Thymus (tissue), 11 donors: Measurements from ENCODE around the gene NTM. TPM values are rescaled to one million over a fixed set of nuclear protein-coding genes. Genes with fewer than 3 reads are reported as not detected.
"Not testable (repeated sequence)": the region's sequence is repeated elsewhere in the genome, so short reads cannot be mapped to it uniquely, and the experiment has no call there.

Source experiments
- DNase-seq, 9 donors: peaks; one replicate each; pipeline ENCODE4 v3.0.0-alpha.2; 2013; ENCODE audit warnings: low spot score in 9 of 9, low read depth in 6 of 9, missing footprints in 1 of 9
- H3K27ac ChIP-seq, 2 donors: one replicate each; pipeline ENCODE4 v1.5.1; 2013; ENCODE audit warnings: control low read depth in 1 of 2, low read depth in 1 of 2, low read length in 1 of 2, mild to moderate bottlenecking in 1 of 2, moderate library complexity in 1 of 2
- H3K27me3 ChIP-seq, 2 donors: one replicate each; pipeline ENCODE4 v1.5.1; 2013; ENCODE audit warnings: low read length in 1 of 2; ENCODE audit not compliant: control insufficient read depth in 2 of 2, insufficient read depth in 1 of 2
- H3K36me3 ChIP-seq, 2 donors: one replicate each; pipeline ENCODE4 v1.5.1; 2013; ENCODE audit warnings: low read length in 1 of 2, mild to moderate bottlenecking in 1 of 2, moderate library complexity in 1 of 2; ENCODE audit not compliant: control insufficient read depth in 2 of 2, insufficient read depth in 2 of 2
- H3K4me1 ChIP-seq, 2 donors: one replicate each; pipeline ENCODE4 v1.5.1; 2013; ENCODE audit warnings: low read length in 2 of 2; ENCODE audit not compliant: control insufficient read depth in 2 of 2, insufficient read depth in 2 of 2
- H3K4me3 ChIP-seq, 2 donors: one replicate each; pipeline ENCODE4 v1.5.1; 2013; ENCODE audit warnings: low read length in 2 of 2, control low read depth in 1 of 2, mild to moderate bottlenecking in 1 of 2
- H3K9me3 ChIP-seq, 2 donors: one replicate each; pipeline ENCODE4 v1.5.1; 2013; ENCODE audit warnings: low read length in 1 of 2, mild to moderate bottlenecking in 1 of 2; ENCODE audit not compliant: control insufficient read depth in 2 of 2, insufficient read depth in 1 of 2
- WGBS: extraction: QIAGEN DNeasy Blood & Tissue Kit; methylation state at CpG from one replicate; pipeline ENCODE4 v1.1.7; 2013; 5-methylcytosine and 5-hydroxymethylcytosine counted together
- polyA plus RNA-seq: library from polyadenylated mRNA; stranded (reverse); fragments of 200-250 nt; gene quantifications from one replicate; pipeline ENCODE4 v1.2.3, GENCODE V29; 2013
- total RNA-seq: library from RNA; stranded (reverse); fragments of 120-200 nt; gene quantifications from one replicate; pipeline ENCODE4 v1.2.4, GENCODE V29; 2013
- donor health status: healthy.

The NTM gene
- total and polyA plus RNA-seq, 2 donors: 0.18 to 0.47 TPM

- Histone ChIP-seq H3K4me1 (no peaks in the 10 kb centered on the region), H3K27ac (no peak overlapping the region), H3K4me3 (no peak overlapping the region), H3K27me3 (peaks cover 33 to 40% of the 10 kb centered on the region in 2 donors), H3K36me3 (no peaks in the 10 kb centered on the region), H3K9me3 (no peaks in the 10 kb centered on the region)
- WGBS: 68% methylated on average over 5 of the region's 5 CpGs
- DNase-seq: no peak
Measured at GRCh38 chr11:131907371-131907770, 537.0 kb downstream of the NTM start.

- H3K27ac ChIP-seq: no peak overlapping the region
- no peak overlapping the region for H3K4me3 ChIP-seq
- H3K4me1 ChIP-seq: no peaks in the 10 kb centered on the region
- peaks cover 33 to 40% of the 10 kb centered on the region in 2 donors for H3K27me3 ChIP-seq
- 75% methylated on average over 2 of the region's 2 CpGs for WGBS
- H3K9me3 ChIP-seq: no peaks in the 10 kb centered on the region
- DNase-seq: no peak
- H3K36me3 ChIP-seq: no peaks in the 10 kb centered on the region
Measured at GRCh38 chr11:131908316-131908715, 537.9 kb downstream of the NTM start.

DNA sequence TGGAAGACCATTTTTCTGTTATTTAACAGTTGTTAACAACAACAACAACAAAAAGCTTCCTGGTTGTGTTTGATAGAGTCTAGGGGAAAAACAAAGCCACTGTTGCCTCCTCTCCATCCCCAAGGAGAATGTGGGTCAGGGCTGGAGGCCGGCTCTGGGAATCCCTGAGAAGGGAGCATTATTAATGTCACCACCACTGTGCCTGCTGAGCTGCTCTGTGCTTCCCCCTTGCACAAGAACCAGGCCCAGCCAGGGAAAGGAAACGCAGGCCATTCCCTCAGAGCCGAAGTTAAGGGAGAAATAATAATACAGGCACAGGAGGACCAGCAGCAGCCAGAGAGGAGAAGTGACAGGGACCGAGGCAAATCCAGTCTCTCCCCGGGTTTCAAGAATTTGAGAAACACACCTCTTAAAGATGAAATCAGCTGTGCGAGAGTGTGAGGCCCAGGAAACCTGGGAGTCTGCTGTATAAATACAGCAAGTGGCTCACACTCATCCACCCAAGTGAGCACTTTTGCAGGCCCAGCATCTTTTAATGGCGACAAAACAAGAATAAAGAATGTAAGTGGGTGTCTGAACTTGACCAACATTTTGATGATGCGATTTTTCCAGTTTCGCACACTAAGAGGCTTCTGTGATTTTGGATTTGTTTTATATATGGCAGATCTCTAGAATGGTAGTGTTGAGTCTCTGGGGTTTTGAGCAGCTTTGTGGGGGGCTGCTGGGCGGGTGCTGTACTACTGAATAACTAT is 539.2 kb downstream of the NTM start:
- no peak overlapping the region for H3K27ac ChIP-seq
- H3K27me3 ChIP-seq: peaks cover 33 to 40% of the 10 kb centered on the region in 2 donors
- H3K4me3 ChIP-seq: no peak overlapping the region
- H3K36me3 ChIP-seq: no peaks in the 10 kb centered on the region
- no peak for DNase-seq
- 60% methylated on average over 10 of the region's 10 CpGs for WGBS
- no peaks in the 10 kb centered on the region for H3K4me1 ChIP-seq
- no peaks in the 10 kb centered on the region for H3K9me3 ChIP-seq

DNA sequence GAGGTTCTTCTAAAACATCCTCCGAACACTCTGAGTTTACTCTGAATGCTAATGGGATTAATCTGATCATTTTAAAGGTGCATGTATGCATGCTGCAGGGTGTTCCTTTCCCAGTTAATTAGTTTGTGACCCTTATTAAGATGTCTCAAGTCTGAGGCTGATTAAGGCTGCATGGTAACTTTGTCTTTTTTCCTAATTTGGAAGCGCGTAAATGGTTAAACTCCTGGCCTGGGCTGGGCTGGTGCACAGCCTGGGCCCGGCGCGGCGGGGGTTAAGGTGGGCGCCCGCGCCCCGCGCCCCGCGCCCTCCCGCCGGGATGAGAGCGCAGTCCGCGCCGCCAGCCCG is 539.7 kb downstream of the NTM start:
- Histone ChIP-seq H3K4me3 (no peak overlapping the region), H3K9me3 (no peaks in the 10 kb centered on the region), H3K36me3 (no peaks in the 10 kb centered on the region), H3K4me1 (no peaks in the 10 kb centered on the region), H3K27me3 (peaks cover 33 to 40% of the 10 kb centered on the region in 2 donors), H3K27ac (no peak overlapping the region)
- WGBS: 9% methylated on average over 21 of the region's 21 CpGs
- DNase-seq: no peak

GRCh38 chr11:131910523-131911387 is 540.3 kb downstream of the NTM start:
- Histone ChIP-seq H3K36me3 (no peaks in the 10 kb centered on the region), H3K4me3 (no peak overlapping the region), H3K9me3 (no peaks in the 10 kb centered on the region), H3K27ac (no peak overlapping the region), H3K4me1 (no peaks in the 10 kb centered on the region), H3K27me3 (peaks cover 33 to 40% of the 10 kb centered on the region in 2 donors)
- WGBS: 2% methylated on average over 105 of the region's 105 CpGs
- no peak for DNase-seq

- 14% methylated on average over 35 of the region's 36 CpGs for WGBS
- not testable (repeated sequence) for H3K36me3 ChIP-seq, H3K4me3 ChIP-seq, H3K9me3 ChIP-seq, H3K4me1 ChIP-seq, H3K27ac ChIP-seq, DNase-seq
- peaks cover 33 to 40% of the 10 kb centered on the region in 2 donors for H3K27me3 ChIP-seq
Measured at GRCh38 chr11:131911388-131912032, 541.1 kb downstream of the NTM start.

GRCh38 chr11:131912134-131912533 is 541.7 kb downstream of the NTM start:
- Histone ChIP-seq H3K27me3 (peaks cover 33 to 38% of the 10 kb centered on the region in 2 donors), H3K27ac (no peak overlapping the region), H3K4me1 (no peaks in the 10 kb centered on the region), H3K9me3 (no peaks in the 10 kb centered on the region), H3K36me3 (no peaks in the 10 kb centered on the region), H3K4me3 (no peak overlapping the region)
- DNase-seq: no peak
- WGBS: 65% methylated on average over 7 of the region's 7 CpGs

DNA sequence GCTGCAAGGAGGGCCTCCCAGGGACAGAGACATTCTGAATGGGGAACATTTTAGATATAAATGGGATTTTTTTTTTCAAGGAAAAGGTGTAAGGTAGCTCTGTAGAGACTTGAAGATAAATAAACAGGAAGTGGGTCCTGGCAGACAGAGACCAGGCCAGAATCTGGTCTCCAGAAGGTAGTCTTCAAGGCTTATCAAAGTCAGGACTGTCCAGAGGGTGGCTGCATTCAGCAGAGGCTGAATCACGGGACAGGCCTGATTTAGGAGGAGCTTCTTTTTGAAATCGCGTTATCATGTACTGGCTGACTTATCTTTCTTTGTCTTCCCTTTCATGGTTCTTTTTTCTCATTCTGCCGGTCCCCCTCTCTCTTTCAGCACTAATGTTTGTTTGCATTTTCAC is 542.9 kb downstream of the NTM start:
- whole genome bisulfite sequencing: 86% methylated on average over 4 of the region's 4 CpGs
- no peak for DNase-seq
- H3K27me3 ChIP-seq: peaks cover 31 to 34% of the 10 kb centered on the region in 2 donors
- H3K4me1 ChIP-seq: no peaks in the 10 kb centered on the region
- H3K4me3 ChIP-seq: no peak overlapping the region
- no peaks in the 10 kb centered on the region for H3K36me3 ChIP-seq
- H3K9me3 ChIP-seq: no peaks in the 10 kb centered on the region
- H3K27ac ChIP-seq: no peak overlapping the region

- Histone ChIP-seq H3K9me3 (no peaks in the 10 kb centered on the region), H3K36me3 (no peaks in the 10 kb centered on the region), H3K27me3 (peaks cover 25 to 26% of the 10 kb centered on the region in 2 donors), H3K27ac (no peak overlapping the region), H3K4me3 (no peak overlapping the region), H3K4me1 (no peaks in the 10 kb centered on the region)
- WGBS: 63% methylated on average over 3 of the region's 3 CpGs
- no peak for DNase-seq
Measured at GRCh38 chr11:131914361-131914774, 544.0 kb downstream of the NTM start.
